Esophagus muscularis mucosa (tissue), 4 donors: ENCODE measurements around the gene KLHL13. TPM values are rescaled to one million over a fixed set of nuclear protein-coding genes. Genes with fewer than 3 reads are reported as not detected.

Experiments
- DNase-seq: peaks from one replicate; pipeline ENCODE4 v3.0.0-alpha.2; 2017; ENCODE audit errors: extremely low spot score
- H3K27ac ChIP-seq, 4 donors: fragments of 200-600 bp; sonication (generic); replicated peaks in 1 of 4; 1 replicate in 3 of 4; 2 replicates in 1 of 4; pipeline ENCODE4 v1.5.1; 2016 to 2019; ENCODE audit warnings: mild to moderate bottlenecking in 1 of 4
- H3K27me3 ChIP-seq, 4 donors: fragments of 200-600 bp; sonication (generic); one replicate each; pipeline versions ENCODE4 v1.5.1 to v1.6.0; 2016 to 2019
- H3K36me3 ChIP-seq, 4 donors: fragments of 200-600 bp; sonication (generic); one replicate each; pipeline ENCODE4 v1.5.1; 2016 to 2019
- H3K4me1 ChIP-seq, 4 donors: fragments of 200-600 bp; sonication (generic); one replicate each; pipeline ENCODE4 v1.5.1; 2016 to 2019
- H3K4me3 ChIP-seq, 4 donors: fragments of 200-600 bp; sonication (generic); 1 replicate in 2 of 4; 2 replicates in 2 of 4; pipeline ENCODE4 v1.5.1; 2016 to 2019; ENCODE audit warnings: mild to moderate bottlenecking in 4 of 4, moderate library complexity in 1 of 4
- H3K9me3 ChIP-seq, 4 donors: fragments of 200-600 bp; sonication (generic); 1 replicate in 3 of 4; 2 replicates in 1 of 4; pipeline ENCODE4 v1.5.1; 2016 to 2019
- EP300 ChIP-seq: sonication (generic); formaldehyde crosslinking; IDR thresholded peaks from one replicate; pipeline ENCODE4 v1.6.1; 2017; ENCODE audit warnings: antibody characterized with exemption
- POLR2A ChIP-seq: fragments of 450-650 bp; IDR thresholded peaks from one replicate; pipeline ENCODE4 v1.6.1; 2017; ENCODE audit warnings: antibody characterized with exemption, moderate library complexity, mild to moderate bottlenecking, low read depth
- POLR2AphosphoS5 ChIP-seq, 2 donors: sonication (generic); formaldehyde crosslinking; IDR thresholded peaks; one replicate each; pipeline ENCODE4 v1.6.1; 2017; ENCODE audit warnings: antibody characterized with exemption in 2 of 2
- WGBS: methylation state at CpG from one replicate; pipeline ENCODE4 v1.1.5; 2018; 5-methylcytosine and 5-hydroxymethylcytosine counted together
- intact Hi-C: fragments of 100-400 bp; cut with DNase I; formaldehyde crosslinking; loops from one replicate; pipeline ENCODE4 v1.15.1; 2023
- total RNA-seq, 4 donors: library from RNA; depleted of rRNA; stranded (reverse); fragments of >200 nt; gene quantifications; one replicate each; pipeline versions ENCODE4 v1.1.0 to v1.2.1, GENCODE V29; 2016
- TF ChIP-seq, protein P1 (sequence below), 3 experiments: fragments of 200-600 bp in 2 of 3; fragments of 450-650 bp in 1 of 3; sonication (generic) in 2 of 3; IDR thresholded peaks; one replicate each; pipeline ENCODE4 v1.5.1; 2017 to 2019; ENCODE audit warnings: antibody characterized with exemption in 3 of 3, mild to moderate bottlenecking in 2 of 3, moderate library complexity in 1 of 3

KLHL13 gene
- total RNA-seq, 4 donors from 2014 or later: 12.3 to 18.0 (median 15.7) TPM

DNA sequence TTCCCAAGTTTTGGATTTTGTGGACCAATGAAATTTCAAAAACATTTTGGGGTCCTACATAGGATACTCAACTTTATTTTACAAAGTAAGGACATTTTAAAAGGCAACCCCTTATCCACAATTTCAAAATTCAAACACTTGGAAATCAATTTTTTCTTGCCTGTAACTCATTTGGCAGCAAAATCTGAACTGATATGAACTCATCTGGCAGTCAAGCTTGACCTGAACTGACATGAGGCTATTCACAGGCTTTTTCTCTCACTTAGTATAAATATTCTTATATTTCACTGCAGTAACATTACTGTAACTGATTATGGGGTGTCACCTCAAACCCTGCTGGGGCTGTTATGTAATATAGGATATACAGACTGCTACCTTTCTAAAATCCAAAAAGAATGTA is 116.1 kb downstream of the KLHL13 start:
- Histone ChIP-seq H3K4me1 (no peaks in the 10 kb centered on the region), H3K36me3 (no peaks in the 10 kb centered on the region), H3K9me3 (no peaks in the 10 kb centered on the region), H3K27me3 (no peaks in the 10 kb centered on the region), H3K27ac (no peak overlapping the region), H3K4me3 (no peak overlapping the region)
- no peak for DNase-seq
- intact Hi-C loops: no loop called here
- no peak for TF ChIP-seq POLR2AphosphoS5 (IDR thresholded peaks at IDR 0.05)
- TF ChIP-seq, protein P1, sequence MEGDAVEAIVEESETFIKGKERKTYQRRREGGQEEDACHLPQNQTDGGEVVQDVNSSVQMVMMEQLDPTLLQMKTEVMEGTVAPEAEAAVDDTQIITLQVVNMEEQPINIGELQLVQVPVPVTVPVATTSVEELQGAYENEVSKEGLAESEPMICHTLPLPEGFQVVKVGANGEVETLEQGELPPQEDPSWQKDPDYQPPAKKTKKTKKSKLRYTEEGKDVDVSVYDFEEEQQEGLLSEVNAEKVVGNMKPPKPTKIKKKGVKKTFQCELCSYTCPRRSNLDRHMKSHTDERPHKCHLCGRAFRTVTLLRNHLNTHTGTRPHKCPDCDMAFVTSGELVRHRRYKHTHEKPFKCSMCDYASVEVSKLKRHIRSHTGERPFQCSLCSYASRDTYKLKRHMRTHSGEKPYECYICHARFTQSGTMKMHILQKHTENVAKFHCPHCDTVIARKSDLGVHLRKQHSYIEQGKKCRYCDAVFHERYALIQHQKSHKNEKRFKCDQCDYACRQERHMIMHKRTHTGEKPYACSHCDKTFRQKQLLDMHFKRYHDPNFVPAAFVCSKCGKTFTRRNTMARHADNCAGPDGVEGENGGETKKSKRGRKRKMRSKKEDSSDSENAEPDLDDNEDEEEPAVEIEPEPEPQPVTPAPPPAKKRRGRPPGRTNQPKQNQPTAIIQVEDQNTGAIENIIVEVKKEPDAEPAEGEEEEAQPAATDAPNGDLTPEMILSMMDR (IDR thresholded peaks at IDR 0.05): no peak
- no peak for TF ChIP-seq POLR2A
- TF ChIP-seq EP300: no peak

DNA sequence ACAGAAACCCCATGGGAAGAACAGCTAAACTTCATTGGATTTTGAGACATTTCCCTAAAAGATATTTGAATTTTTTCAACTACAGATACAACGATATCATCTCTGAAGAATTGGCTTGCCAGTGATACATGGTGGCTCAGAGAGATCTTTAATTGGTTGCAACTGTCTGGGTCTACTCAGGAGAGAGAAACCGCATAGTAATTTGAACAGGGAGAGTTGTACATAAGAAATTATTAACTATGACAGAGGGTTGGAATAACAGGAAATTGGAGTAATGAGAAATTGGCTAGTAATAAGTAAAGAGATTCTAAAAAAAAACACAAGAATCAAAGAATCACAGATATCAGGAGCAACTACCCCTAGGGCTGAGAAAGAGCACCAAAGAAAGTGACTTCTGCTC is 118.4 kb downstream of the KLHL13 start:
- intact Hi-C loops: loop anchor here (10.0 kb wide), 2 partner anchors 227 to 257 kb away; no protein-coding TSS in a partner anchor
- WGBS: 88% methylated on average over 2 of the region's 2 CpGs
- H3K27ac ChIP-seq: no peak overlapping the region

DNA sequence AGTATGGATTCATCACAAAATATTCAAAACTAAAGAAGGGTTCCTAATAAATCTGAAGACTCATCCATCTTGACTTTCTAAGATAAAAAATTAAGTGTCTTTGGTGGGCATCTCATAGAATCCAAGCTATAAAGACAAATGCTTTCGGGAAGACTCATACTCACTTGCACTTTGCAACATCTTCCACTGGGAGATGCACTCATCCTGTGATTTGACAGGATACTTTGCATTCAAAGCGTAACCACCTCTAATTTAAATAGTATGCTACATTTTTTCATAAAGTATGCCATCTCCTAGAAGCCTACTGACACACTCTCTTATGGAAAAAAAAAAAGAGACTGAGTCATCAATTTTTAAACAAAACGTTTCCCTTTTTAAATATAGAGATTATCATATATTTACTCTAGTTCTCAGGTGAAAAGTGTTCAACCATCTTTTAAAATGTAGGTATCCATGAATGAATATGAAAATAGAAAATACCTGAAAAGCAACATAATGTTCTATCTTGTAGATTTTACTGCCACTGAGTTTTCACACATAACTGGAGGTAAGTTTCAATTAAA is 119.6 kb downstream of the KLHL13 start:
- no peak for DNase-seq
- 45% methylated on average over 3 of the region's 3 CpGs for WGBS
- no peak overlapping the region for H3K4me3 ChIP-seq
- H3K36me3 ChIP-seq: no peaks in the 10 kb centered on the region
- no peak for TF ChIP-seq EP300
- TF ChIP-seq, protein P1 (IDR thresholded peaks at IDR 0.05): peak; percentile 19 to 48 (median 30)
- TF ChIP-seq POLR2A: no peak
- no peaks in the 10 kb centered on the region for H3K27me3 ChIP-seq
- H3K27ac ChIP-seq: no peak overlapping the region
- H3K9me3 ChIP-seq: no peaks in the 10 kb centered on the region
- no peaks in the 10 kb centered on the region for H3K4me1 ChIP-seq
- intact Hi-C loops: loop anchor here (10.0 kb wide), 2 partner anchors 228 to 258 kb away; no protein-coding TSS in a partner anchor

More for the DNA sequence above, 118.4 kb downstream of the KLHL13 start:
- no peaks in the 10 kb centered on the region for H3K4me1 ChIP-seq
- no peak overlapping the region for H3K4me3 ChIP-seq
- no peaks in the 10 kb centered on the region for H3K27me3 ChIP-seq
- no peak for TF ChIP-seq POLR2AphosphoS5 (IDR thresholded peaks at IDR 0.05)
- no peaks in the 10 kb centered on the region for H3K36me3 ChIP-seq
- no peak for DNase-seq
- no peaks in the 10 kb centered on the region for H3K9me3 ChIP-seq

DNA sequence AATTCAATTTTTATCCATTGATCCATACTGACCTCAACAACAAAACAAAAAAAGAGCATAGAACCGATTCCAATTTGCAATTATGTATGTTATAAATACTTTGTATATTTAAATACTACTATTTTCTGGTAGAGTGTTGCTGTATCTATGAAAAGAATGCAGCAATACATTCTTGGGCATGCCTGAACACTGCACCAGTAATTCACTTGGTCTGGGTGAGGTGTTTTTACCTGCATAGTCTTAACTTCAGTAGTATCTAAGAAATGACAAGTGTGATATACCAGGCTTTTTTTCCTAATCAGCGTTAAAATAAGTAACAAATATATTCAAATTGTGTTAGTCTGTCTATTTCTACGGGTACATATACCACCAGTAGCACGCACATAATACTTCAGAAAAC is 120.2 kb downstream of the KLHL13 start:
- WGBS: 61% methylated on average over 4 of the region's 4 CpGs
- H3K9me3 ChIP-seq: no peaks in the 10 kb centered on the region
- H3K4me1 ChIP-seq: no peaks in the 10 kb centered on the region
- no peaks in the 10 kb centered on the region for H3K27me3 ChIP-seq
- TF ChIP-seq EP300 (no peak), POLR2AphosphoS5 (IDR thresholded peaks at IDR 0.05) (no peak), POLR2A (no peak)
- TF ChIP-seq, protein P1 (IDR thresholded peaks at IDR 0.05): no peak
- H3K4me3 ChIP-seq: no peak overlapping the region
- intact Hi-C loops: loop anchor here (10.0 kb wide), 2 partner anchors 228 to 258 kb away; no protein-coding TSS in a partner anchor
- no peak for DNase-seq
- no peaks in the 10 kb centered on the region for H3K36me3 ChIP-seq
- H3K27ac ChIP-seq: no peak overlapping the region

DNA sequence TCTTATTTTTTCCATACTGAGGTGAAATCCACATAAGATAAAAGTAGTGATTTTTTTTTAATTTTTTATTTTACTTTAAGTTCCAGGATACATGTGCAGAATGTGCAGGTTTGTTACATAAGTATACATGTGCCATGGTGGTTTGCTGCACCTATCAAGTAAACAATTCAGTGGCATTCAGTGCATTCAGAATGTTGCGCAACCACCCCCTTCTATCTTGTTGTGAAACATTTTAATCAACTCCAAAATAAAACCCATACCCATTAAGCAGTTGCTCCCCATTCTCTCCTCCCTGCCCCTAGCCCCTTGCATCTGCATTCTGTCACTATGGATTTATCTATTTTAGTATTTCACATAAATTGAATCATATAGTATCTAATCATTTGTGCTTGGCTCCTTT is 121.2 kb downstream of the KLHL13 start:
- Histone ChIP-seq H3K27ac (no peak overlapping the region), H3K27me3 (no peaks in the 10 kb centered on the region), H3K36me3 (no peaks in the 10 kb centered on the region), H3K4me1 (peaks cover 0 to 5% (median 0%) of the 10 kb centered on the region in 4 donors), H3K4me3 (no peak overlapping the region), H3K9me3 (no peaks in the 10 kb centered on the region)
- TF ChIP-seq, protein P1 (IDR thresholded peaks at IDR 0.05): no peak
- no peak for TF ChIP-seq POLR2AphosphoS5 (IDR thresholded peaks at IDR 0.05)
- TF ChIP-seq POLR2A: no peak
- no peak for TF ChIP-seq EP300
- intact Hi-C loops: loop anchor here (10.0 kb wide), 2 partner anchors 229 to 259 kb away; no protein-coding TSS in a partner anchor
- no peak for DNase-seq
- 93% methylated on average over 1 of the region's 1 CpG for WGBS
